Heart left ventricle (tissue), 13 donors: ENCODE results near the gene RAB33A.

Source experiments
- CTCF ChIP-seq, 12 donors: fragments of 200-600 bp; sonication (generic) in 4 of 12; IDR thresholded peaks; one replicate each; pipeline versions ENCODE4 v1.5.0 to v1.8.0; 2018 to 2022; ENCODE audit warnings: antibody characterized with exemption in 12 of 12, mild to moderate bottlenecking in 5 of 12
- POLR2A ChIP-seq, 2 donors: fragments of 450-650 bp; IDR thresholded peaks; one replicate each; pipeline ENCODE4 v1.6.1; 2017; ENCODE audit warnings: antibody characterized with exemption in 2 of 2, mild to moderate bottlenecking in 2 of 2, moderate library complexity in 2 of 2
- donor health status: ischemic (EF 13 %, LVEDD 7.1; RV severe dilation, severe dysfunction).
- donor health status: DM: no; HTN: yes; CAD: no.
- donor health status: DM: no; HTN: no; CAD: no.
- donor health status: ischemic (EF 25% LVEDD 6.9; RV normal size, moderate dysfunction).
- donor health status: ischemic (EF 25% LVEDD 5.7; RV mildly dilated, moderate dysfunction).
- donor health status: ischemic (EF 35%, LVEDD 5.7; RV mildly dilated, moderate dysfunction).
- donor health status: nonischemic (EF 11% LVEDD 7.7; RV severe dilation, severe dysfunction).
- donor health status: DM: yes; HTN: yes; CAD: no.
- donor health status: PGD.
- donor health status: ischemic (EF 29% LVEDD 5.4; RV normal size, mild dysfunction).
- donor health status: nonischemic (EF 23%, LVEDD 6.1; RV moderate dilation, normal function).

- TF ChIP-seq CTCF (IDR thresholded peaks at IDR 0.05) (no peak), POLR2A (IDR thresholded peaks at IDR 0.05) (no peak)
These were observed 4.7 kb upstream of the RAB33A start for GRCh38 chrX:130167040-130167439.
